CD14-positive monocyte (primary cell): ENCODE results near the gene TBC1D4. TPM values are rescaled to one million over a fixed set of nuclear protein-coding genes. Genes with fewer than 3 reads are reported as not detected.

Experiments
- DNase-seq, 3 donors: peaks; one replicate each; pipeline ENCODE4 v3.0.0-alpha.2; 2011 to 2022
- H2AFZ ChIP-seq: 2 replicates; pipeline ENCODE4 v1.6.0; 2012; ENCODE audit warnings: mild to moderate bottlenecking, low read depth, low read length, inconsistent platforms; ENCODE audit not compliant: insufficient read depth, poor library complexity, severe bottlenecking
- H3K27ac ChIP-seq, 2 donors: 1 replicate in 1 of 2; 2 replicates in 1 of 2; pipeline ENCODE4 v1.5.1; 2012 to 2013; ENCODE audit warnings: low read length in 2 of 2, control low read depth in 1 of 2, inconsistent platforms in 1 of 2, low read depth in 1 of 2, mild to moderate bottlenecking in 1 of 2
- H3K27me3 ChIP-seq, 2 donors: one replicate each; pipeline versions ENCODE4 v1.6.0 to v1.6.1; 2011 to 2013; ENCODE audit warnings: low read length in 2 of 2; ENCODE audit not compliant: control insufficient read depth in 2 of 2, insufficient read depth in 2 of 2
- H3K36me3 ChIP-seq, 2 donors: replicated peaks in 1 of 2; 1 replicate in 1 of 2; 2 replicates in 1 of 2; pipeline versions ENCODE4 v1.5.1 to v1.6.1; 2012 to 2013; ENCODE audit warnings: low read length in 2 of 2, control low read depth in 1 of 2, inconsistent platforms in 1 of 2, mild to moderate bottlenecking in 1 of 2; ENCODE audit not compliant: insufficient read depth in 2 of 2, control insufficient read depth in 1 of 2
- H3K4me1 ChIP-seq, 2 donors: 1 replicate in 1 of 2; 2 replicates in 1 of 2; pipeline versions ENCODE4 v1.5.1 to v1.6.1; 2012 to 2013; ENCODE audit warnings: low read length in 2 of 2, control low read depth in 1 of 2, inconsistent platforms in 1 of 2, mild to moderate bottlenecking in 1 of 2, moderate library complexity in 1 of 2; ENCODE audit not compliant: insufficient read depth in 2 of 2, control insufficient read depth in 1 of 2
- H3K4me2 ChIP-seq: replicated peaks from 2 replicates; pipeline ENCODE3; 2012; ENCODE audit warnings: low read length, moderate library complexity, mild to moderate bottlenecking; ENCODE audit not compliant: poor library complexity, severe bottlenecking; ENCODE audit errors: extremely low read depth
- H3K4me3 ChIP-seq, 3 experiments: fragments of 200-600 bp in 1 of 3; sonication (generic) in 1 of 3; replicated peaks in 1 of 3; 1 replicate in 2 of 3; 2 replicates in 1 of 3; pipeline ENCODE4 v1.5.1; 2011 to 2013; ENCODE audit warnings: low read length in 3 of 3, mild to moderate bottlenecking in 3 of 3, control low read depth in 2 of 3, low read depth in 2 of 3, inconsistent platforms in 1 of 3, moderate library complexity in 1 of 3
- H3K79me2 ChIP-seq: 2 replicates; pipeline ENCODE4 v1.6.0; 2012; ENCODE audit warnings: mild to moderate bottlenecking, control low read depth, inconsistent platforms, low read length, moderate library complexity; ENCODE audit not compliant: insufficient read depth
- H3K9ac ChIP-seq: 2 replicates; pipeline ENCODE4 v1.6.0; 2017; ENCODE audit warnings: low read length, mild to moderate bottlenecking; ENCODE audit not compliant: insufficient read depth, poor library complexity, severe bottlenecking
- H3K9me3 ChIP-seq, 2 donors: replicated peaks in 1 of 2; 1 replicate in 1 of 2; 2 replicates in 1 of 2; pipeline versions ENCODE4 v1.5.1 to v1.6.1; 2012 to 2013; ENCODE audit warnings: low read length in 2 of 2, control low read depth in 1 of 2; ENCODE audit not compliant: control insufficient read depth in 1 of 2, insufficient read depth in 1 of 2
- H4K20me1 ChIP-seq: 2 replicates; pipeline ENCODE4 v1.6.0; 2012; ENCODE audit warnings: mild to moderate bottlenecking, low read length, control low read depth, moderate library complexity; ENCODE audit not compliant: insufficient read depth
- H3K27ac Mint-ChIP-seq, 7 donors: one replicate each; pipeline ENCODE4 v1.8.0; 2020; ENCODE audit warnings: mild to moderate bottlenecking in 7 of 7, mixed read lengths in 7 of 7, moderate library complexity in 6 of 7, inconsistent platforms in 2 of 7
- H3K27me3 Mint-ChIP-seq, 3 donors: one replicate each; pipeline ENCODE4 v1.8.0; 2021 to 2022; ENCODE audit warnings: low read depth in 3 of 3, mild to moderate bottlenecking in 3 of 3, mixed read lengths in 3 of 3, moderate library complexity in 3 of 3, inconsistent platforms in 1 of 3
- H3K36me3 Mint-ChIP-seq, 2 donors: one replicate each; pipeline ENCODE4 v1.8.0; 2020; ENCODE audit warnings: mixed read lengths in 2 of 2, inconsistent platforms in 1 of 2, mild to moderate bottlenecking in 1 of 2
- H3K4me1 Mint-ChIP-seq: one replicate; pipeline ENCODE4 v1.8.0; 2020; ENCODE audit warnings: mild to moderate bottlenecking, mixed read lengths
- H3K4me3 Mint-ChIP-seq, 2 donors: one replicate each; pipeline ENCODE4 v1.8.0; 2020; ENCODE audit warnings: mild to moderate bottlenecking in 2 of 2, mixed read lengths in 2 of 2, moderate library complexity in 1 of 2
- H3K9me3 Mint-ChIP-seq, 7 donors: one replicate each; pipeline ENCODE4 v1.8.0; 2020 to 2022; ENCODE audit warnings: mixed read lengths in 7 of 7, mild to moderate bottlenecking in 6 of 7, moderate library complexity in 6 of 7, inconsistent platforms in 2 of 7
- WGBS: methylation state at CpG from one replicate; pipeline ENCODE4 v1.1.5; 2013; ENCODE audit warnings: missing lambda C conversion rate; ENCODE audit not compliant: insufficient coverage; 5-methylcytosine and 5-hydroxymethylcytosine counted together
- intact Hi-C, 2 donors: fragments of 100-400 bp; cut with micrococcal nuclease; formaldehyde crosslinking; loops; one replicate each; pipeline versions ENCODE4 v1.15.0 to v1.15.1; 2023
- polyA plus RNA-seq, 3 donors: library from polyadenylated mRNA; depleted of rRNA in 1 of 3; unstranded in 2 of 3; stranded (reverse) in 1 of 3; fragments of 300-500 nt in 2 of 3; fragments of >200 nt in 1 of 3; fragmentation: Illumina TruSeq in 2 of 3; gene quantifications; 1 replicate in 2 of 3; 2 replicates in 1 of 3; pipeline ENCODE4 v1.2.3, GENCODE V29; 2012 to 2021
- TF ChIP-seq, protein P1 (sequence below): fragments of 200-600 bp; IDR thresholded peaks from one replicate; pipeline ENCODE4 v1.8.0; 2022; ENCODE audit warnings: antibody characterized with exemption, mild to moderate bottlenecking

Gene TBC1D4
- polyA plus RNA-seq, 3 donors: 2.0 to 6.7 (median 2.5) TPM

DNA sequence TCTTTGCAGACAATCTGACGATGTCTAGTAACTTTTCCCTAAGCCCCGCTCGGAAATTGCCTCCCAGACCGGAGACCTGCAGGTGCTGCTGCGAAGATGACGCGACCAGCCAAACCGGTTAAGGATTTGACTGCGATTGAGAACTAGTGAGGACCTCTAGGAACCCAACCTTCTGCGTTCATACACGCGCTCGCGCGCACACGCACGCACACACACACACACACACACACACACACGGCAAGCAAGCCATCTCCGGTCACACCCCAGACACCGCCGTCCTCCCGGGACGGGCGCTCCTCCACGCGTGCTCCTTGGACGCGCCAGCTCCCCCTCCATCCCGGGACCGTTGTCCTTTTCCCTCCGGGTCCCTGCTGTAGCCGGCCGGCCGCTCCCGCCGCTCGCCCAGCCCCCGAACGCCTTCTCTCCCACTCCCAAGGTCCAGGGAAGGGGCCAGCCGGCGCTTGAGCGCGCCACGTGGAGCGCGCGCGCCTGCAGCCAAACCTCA, 1.2 kb downstream of the TBC1D4 start:
- peaks cover 33 to 55% (median 37%) of the 10 kb centered on the region in 3 donors for H3K27me3 Mint-ChIP-seq

DNA sequence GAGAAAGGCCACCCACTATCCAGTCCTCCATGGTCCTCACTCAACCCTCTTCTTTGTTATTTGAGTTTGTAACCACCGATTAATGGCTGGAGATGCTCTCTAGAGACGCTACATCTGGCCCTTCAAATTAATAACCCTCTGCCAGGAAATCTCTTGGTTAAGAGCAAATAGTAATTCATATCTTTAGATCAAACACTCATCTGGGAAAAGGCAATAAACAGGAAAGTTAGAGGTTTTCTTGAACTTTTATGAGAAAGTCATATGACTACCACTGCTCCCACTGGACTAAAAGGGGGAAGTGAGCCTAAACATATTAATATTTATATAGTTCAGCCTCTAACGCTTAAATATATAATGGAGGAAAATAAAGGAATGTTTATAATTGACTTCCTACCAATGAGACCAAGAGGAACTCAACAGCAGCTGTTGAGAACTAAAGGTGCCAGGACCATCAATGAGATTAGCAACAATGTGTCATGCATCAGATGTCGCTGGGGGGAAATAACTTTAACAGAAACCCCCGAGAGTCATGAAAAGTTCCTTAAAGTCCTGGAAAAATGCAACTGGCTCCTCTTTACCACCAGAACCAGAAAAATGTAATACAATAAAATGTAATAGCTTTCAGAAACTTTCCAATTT, 2.7 kb downstream of the TBC1D4 start:
- no peak overlapping the region for H3K4me2 ChIP-seq
- no peak overlapping the region for H3K9ac ChIP-seq
- TF ChIP-seq, protein P1, sequence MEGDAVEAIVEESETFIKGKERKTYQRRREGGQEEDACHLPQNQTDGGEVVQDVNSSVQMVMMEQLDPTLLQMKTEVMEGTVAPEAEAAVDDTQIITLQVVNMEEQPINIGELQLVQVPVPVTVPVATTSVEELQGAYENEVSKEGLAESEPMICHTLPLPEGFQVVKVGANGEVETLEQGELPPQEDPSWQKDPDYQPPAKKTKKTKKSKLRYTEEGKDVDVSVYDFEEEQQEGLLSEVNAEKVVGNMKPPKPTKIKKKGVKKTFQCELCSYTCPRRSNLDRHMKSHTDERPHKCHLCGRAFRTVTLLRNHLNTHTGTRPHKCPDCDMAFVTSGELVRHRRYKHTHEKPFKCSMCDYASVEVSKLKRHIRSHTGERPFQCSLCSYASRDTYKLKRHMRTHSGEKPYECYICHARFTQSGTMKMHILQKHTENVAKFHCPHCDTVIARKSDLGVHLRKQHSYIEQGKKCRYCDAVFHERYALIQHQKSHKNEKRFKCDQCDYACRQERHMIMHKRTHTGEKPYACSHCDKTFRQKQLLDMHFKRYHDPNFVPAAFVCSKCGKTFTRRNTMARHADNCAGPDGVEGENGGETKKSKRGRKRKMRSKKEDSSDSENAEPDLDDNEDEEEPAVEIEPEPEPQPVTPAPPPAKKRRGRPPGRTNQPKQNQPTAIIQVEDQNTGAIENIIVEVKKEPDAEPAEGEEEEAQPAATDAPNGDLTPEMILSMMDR: no peak
- H3K27me3 Mint-ChIP-seq: peaks cover 30 to 55% (median 33%) of the 10 kb centered on the region in 3 donors
- H3K9me3 Mint-ChIP-seq: peaks cover 0 to 10% (median 3%) of the 10 kb centered on the region in 7 donors
- H3K79me2 ChIP-seq: no peaks in the 10 kb centered on the region
- no peak overlapping the region for H3K4me3 ChIP-seq
- H4K20me1 ChIP-seq: peaks cover 21% of the 10 kb centered on the region
- peak overlapping the region in 1 of 2 donors; percentile 96 for H3K4me3 Mint-ChIP-seq
- H2AFZ ChIP-seq: no peak overlapping the region
- H3K36me3 ChIP-seq: no peaks in the 10 kb centered on the region
- no CpG with 5 or more reads among the region's 5 CpGs for WGBS
- peaks cover 20 to 34% of the 10 kb centered on the region in 2 donors for H3K4me1 ChIP-seq
- intact Hi-C loops: no loop called here
- H3K27ac Mint-ChIP-seq: no peak overlapping the region
- peaks cover 25% of the 10 kb centered on the region for H3K4me1 Mint-ChIP-seq
- H3K27ac ChIP-seq: no peak overlapping the region
- no peaks in the 10 kb centered on the region for H3K9me3 ChIP-seq
- peaks cover 20 to 28% of the 10 kb centered on the region in 2 donors for H3K27me3 ChIP-seq
- DNase-seq: peak in 1 of 3 donors; percentile 28
- H3K36me3 Mint-ChIP-seq: peaks cover 3% of the 10 kb centered on the region in 2 donors

More for the DNA sequence above, 1.2 kb downstream of the TBC1D4 start:
- Histone ChIP-seq H3K9ac (no peak overlapping the region), H3K36me3 (no peaks in the 10 kb centered on the region), H3K4me1 (peaks cover 20 to 34% of the 10 kb centered on the region in 2 donors), H2AFZ (peak overlapping the region; percentile 96), H3K9me3 (no peaks in the 10 kb centered on the region), H4K20me1 (peaks cover 21% of the 10 kb centered on the region), H3K27ac (no peak overlapping the region), H3K4me2 (peak overlapping the region; percentile 96), H3K27me3 (peaks cover 20 to 28% of the 10 kb centered on the region in 2 donors), H3K4me3 (peak overlapping the region; percentile 75 to 95 (median 78)), H3K79me2 (no peaks in the 10 kb centered on the region)
- Mint-ChIP-seq H3K4me1 (peaks cover 32% of the 10 kb centered on the region), H3K4me3 (peak overlapping the region; percentile 96 to 99), H3K27ac (no peak overlapping the region), H3K36me3 (peaks cover 3% of the 10 kb centered on the region in 2 donors), H3K9me3 (peaks cover 0 to 5% (median 3%) of the 10 kb centered on the region in 7 donors)
- intact Hi-C loops: loop anchor here (5.0 kb wide), 2 partner anchors 57 to 67 kb away; partner anchors contain the start of genes COMMD6 (in 1 of the 2) and UCHL3 (in 1 of the 2)
- TF ChIP-seq, protein P1: no peak
- WGBS: 2% methylated on average over 48 of the region's 48 CpGs
- peak in 2 of 3 donors; percentile 10 to 13 for DNase-seq
